NCI-H510A (cell line): ENCODE data around the gene NUDT8.
"Not testable (repeated sequence)": the region's sequence is repeated elsewhere in the genome, so short reads cannot be mapped to it uniquely, and the experiment has no call there.

Experiments used
- DNase-seq: peaks from one replicate; lab custom pipeline; 2025; lab: John Stamatoyannopoulos, UW

The NUDT8 gene

GRCh38 chr11:67611704-67612587 lies 17.8 kb downstream of the NUDT8 start:
- no peak for DNase-seq

GRCh38 chr11:67611165-67611564 lies 18.6 kb downstream of the NUDT8 start:
- DNase-seq = no peak

GRCh38 chr11:67610302-67610868 lies 19.4 kb downstream of the NUDT8 start:
- no peak for DNase-seq

GRCh38 chr11:67609316-67609715 lies 20.4 kb downstream of the NUDT8 start:
- no peak for DNase-seq

- DNase-seq = no peak
Measured at GRCh38 chr11:67608486-67608885, 21.3 kb downstream of the NUDT8 start.

GRCh38 chr11:67607507-67607906 lies 22.2 kb downstream of the NUDT8 start:
- DNase-seq = no peak

- DNase-seq = peak; percentile 97
Measured at GRCh38 chr11:67606492-67607295, 23.0 kb downstream of the NUDT8 start, which contains the start of gene NDUFV1. Gene NDUFV1, plus strand, starts transcription at chr11:67606936. Its CDS starts 69 bp downstream, at chr11:67607005.

- DNase-seq = no peak
Measured at GRCh38 chr11:67606093-67606491, 23.6 kb downstream of the NUDT8 start.

GRCh38 chr11:67605231-67606011 lies 24.3 kb downstream of the NUDT8 start:
- DNase-seq = no peak

GRCh38 chr11:67604815-67605214 lies 24.9 kb downstream of the NUDT8 start:
- no peak for DNase-seq

GRCh38 chr11:67604119-67604518 lies 25.6 kb downstream of the NUDT8 start:
- not testable (repeated sequence) for DNase-seq

GRCh38 chr11:67601098-67601497 lies 28.6 kb downstream of the NUDT8 start:
- no peak for DNase-seq

- DNase-seq = no peak
Measured at GRCh38 chr11:67600324-67601029, 29.3 kb downstream of the NUDT8 start.

GRCh38 chr11:67599149-67599548 lies 30.6 kb downstream of the NUDT8 start:
- DNase-seq = no peak

- not testable (repeated sequence) for DNase-seq
Measured at GRCh38 chr11:67597963-67598362, 31.8 kb downstream of the NUDT8 start.

GRCh38 chr11:67597458-67597857 lies 32.3 kb downstream of the NUDT8 start:
- DNase-seq = not testable (repeated sequence)

- DNase-seq = no peak
Measured at GRCh38 chr11:67596753-67597300, 32.9 kb downstream of the NUDT8 start.

GRCh38 chr11:67594480-67594879 lies 35.3 kb downstream of the NUDT8 start:
- DNase-seq = no peak

- DNase-seq = no peak
Measured at GRCh38 chr11:67593565-67593905, 36.2 kb downstream of the NUDT8 start.

GRCh38 chr11:67592880-67593564 lies 36.7 kb downstream of the NUDT8 start:
- peak; percentile 34 for DNase-seq
